ENCODE measurements around the gene DAD1.
"Not testable (repeated sequence)": the region's sequence is repeated elsewhere in the genome, so short reads cannot be mapped to it uniquely, and the experiment has no call there.

Gene DAD1

GRCh38 chr14:22589096-22589839 is at the start of gene DAD1:
Gene DAD1 (minus strand): TSS chr14:22589224. CDS start chr14:22589157, 67 bp downstream.
- DNase-seq = peak; percentile 99

GRCh38 chr14:22635980-22636379 is 47.0 kb upstream of the DAD1 start:
- not testable (repeated sequence) for DNase-seq

GRCh38 chr14:22634233-22634900 is 45.3 kb upstream of the DAD1 start:
- no peak for DNase-seq

- no peak for DNase-seq
Observed at GRCh38 chr14:22630486-22630885, 41.5 kb upstream of the DAD1 start.

GRCh38 chr14:22630066-22630465 is 41.0 kb upstream of the DAD1 start:
- DNase-seq = no peak

GRCh38 chr14:22629361-22629760 is 40.3 kb upstream of the DAD1 start:
- no peak for DNase-seq

- DNase-seq = no peak
Observed at GRCh38 chr14:22627506-22628263, 38.7 kb upstream of the DAD1 start.

- no peak for DNase-seq
Observed at GRCh38 chr14:22626590-22626989, 37.6 kb upstream of the DAD1 start.

GRCh38 chr14:22623047-22623446 is 34.0 kb upstream of the DAD1 start:
- DNase-seq = no peak

- DNase-seq = no peak
Observed at GRCh38 chr14:22622255-22622654, 33.2 kb upstream of the DAD1 start.

- DNase-seq = not testable (repeated sequence)
Observed at GRCh38 chr14:22615765-22616164, 26.7 kb upstream of the DAD1 start.

- DNase-seq = no peak
Observed at GRCh38 chr14:22614240-22614799, 25.3 kb upstream of the DAD1 start.

- DNase-seq = no peak
Observed at GRCh38 chr14:22613736-22614239, 24.8 kb upstream of the DAD1 start.

- DNase-seq = no peak
Observed at GRCh38 chr14:22613106-22613695, 24.2 kb upstream of the DAD1 start.

- DNase-seq = no peak
Observed at GRCh38 chr14:22610931-22611330, 21.9 kb upstream of the DAD1 start.

GRCh38 chr14:22607291-22607690 is 18.3 kb upstream of the DAD1 start:
- DNase-seq = no peak

GRCh38 chr14:22606380-22606779 is 17.4 kb upstream of the DAD1 start:
- no peak for DNase-seq

- DNase-seq = no peak
Observed at GRCh38 chr14:22602862-22603261, 13.8 kb upstream of the DAD1 start.

- no peak for DNase-seq
Observed at GRCh38 chr14:22601996-22602395, 13.0 kb upstream of the DAD1 start.

GRCh38 chr14:22601456-22601855 is 12.4 kb upstream of the DAD1 start:
- DNase-seq = no peak

GRCh38 chr14:22600027-22600426 is 11.0 kb upstream of the DAD1 start:
- DNase-seq = no peak

- DNase-seq = no peak
Observed at GRCh38 chr14:22599349-22599748, 10.3 kb upstream of the DAD1 start.

GRCh38 chr14:22598896-22599244 is 9.8 kb upstream of the DAD1 start:
- peak; percentile 34 for DNase-seq

All from NCI-H1105 treated with DMSO at 0.1 percent for 48 hours (cell line).